Choroid plexus epithelial cell (primary cell): Measurements from ENCODE around the gene LINC01488.

Experiments
- DNase-seq: peaks from one replicate; pipeline ENCODE4 v3.0.0-alpha.2; 2010; ENCODE audit warnings: low read depth
- H3K4me3 ChIP-seq: 2 replicates; pipeline ENCODE4 v1.5.1; 2011; ENCODE audit warnings: low read depth, mild to moderate bottlenecking, control low read depth, low read length, moderate library complexity
- CTCF ChIP-seq: conservative IDR thresholded peaks from 2 replicates; pipeline ENCODE4 v1.5.1; 2011; ENCODE audit warnings: low read depth, mild to moderate bottlenecking, control low read depth, inconsistent platforms, low read length, moderate library complexity

Gene LINC01488

DNA sequence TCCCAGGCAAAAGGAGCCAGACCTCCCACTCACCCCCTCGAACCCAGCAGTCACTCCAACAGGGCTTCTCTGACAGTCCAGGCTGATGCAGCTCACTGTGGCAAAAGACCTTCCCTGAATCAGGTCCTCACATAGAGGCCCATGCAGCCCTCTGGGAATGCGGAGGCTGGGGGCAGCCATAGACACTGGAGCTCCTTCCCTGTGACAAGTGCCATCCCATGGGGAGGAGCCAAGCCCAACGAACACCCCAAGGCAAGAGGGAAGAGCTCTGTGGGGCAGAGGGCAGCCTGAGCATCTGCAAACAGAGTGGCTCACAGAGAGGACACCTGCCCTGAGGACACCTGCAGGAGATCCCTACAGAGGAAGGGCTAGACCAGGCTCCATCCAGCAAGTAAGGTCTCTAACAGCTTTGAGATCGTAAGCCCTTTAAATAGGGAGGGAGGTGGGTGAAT is at the start of gene LINC01488:
LINC01488 (plus strand) TSS at position 271 of the 452 bp plus-strand sequence.
- TF ChIP-seq CTCF = no peak
- DNase-seq = no peak
- H3K4me3 ChIP-seq = no peak within 1 kb of the TSS

DNA sequence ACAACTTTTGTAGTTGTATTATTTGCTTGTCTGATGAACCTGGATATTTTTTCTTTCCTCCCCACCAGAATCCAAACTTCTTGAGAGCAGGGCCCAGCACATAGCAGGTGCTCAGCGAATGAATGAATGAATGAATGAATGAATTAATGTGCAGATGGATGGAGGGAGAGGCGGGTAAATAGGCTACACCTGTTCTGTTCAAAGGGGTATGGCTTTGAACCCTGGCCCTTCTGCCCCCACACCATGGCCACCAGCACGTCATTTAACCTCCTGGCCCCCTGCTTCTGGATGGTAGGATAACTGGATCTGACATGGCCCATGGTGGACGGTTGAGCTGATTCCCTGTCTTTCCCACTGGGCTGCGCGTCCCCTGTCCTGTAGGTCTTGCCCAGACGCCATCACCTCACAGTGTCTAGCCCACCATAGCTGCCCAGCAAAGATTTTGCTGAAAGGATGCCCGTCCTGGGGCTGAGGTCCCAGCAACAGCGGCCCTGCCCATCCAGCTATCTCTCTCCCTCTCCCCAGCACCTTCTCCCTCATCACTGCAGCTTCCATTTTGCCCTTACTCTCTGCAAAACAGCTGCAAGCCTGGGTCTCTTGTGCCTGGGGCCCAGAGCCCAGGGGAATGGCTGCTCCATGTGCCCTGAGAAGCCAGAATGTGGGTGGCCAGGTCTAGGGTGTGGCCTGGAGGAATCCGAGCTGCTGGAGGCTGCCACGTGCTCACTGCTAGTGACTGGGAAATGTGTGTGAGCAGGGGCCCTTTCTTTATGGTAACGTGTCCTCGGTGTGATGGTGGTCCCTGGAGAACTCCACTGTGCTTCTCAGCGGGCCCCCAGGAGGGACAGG is 49.3 kb upstream of the LINC01488 start:
- no peak overlapping the region for H3K4me3 ChIP-seq
- no peak for DNase-seq
- TF ChIP-seq CTCF = no peak

DNA sequence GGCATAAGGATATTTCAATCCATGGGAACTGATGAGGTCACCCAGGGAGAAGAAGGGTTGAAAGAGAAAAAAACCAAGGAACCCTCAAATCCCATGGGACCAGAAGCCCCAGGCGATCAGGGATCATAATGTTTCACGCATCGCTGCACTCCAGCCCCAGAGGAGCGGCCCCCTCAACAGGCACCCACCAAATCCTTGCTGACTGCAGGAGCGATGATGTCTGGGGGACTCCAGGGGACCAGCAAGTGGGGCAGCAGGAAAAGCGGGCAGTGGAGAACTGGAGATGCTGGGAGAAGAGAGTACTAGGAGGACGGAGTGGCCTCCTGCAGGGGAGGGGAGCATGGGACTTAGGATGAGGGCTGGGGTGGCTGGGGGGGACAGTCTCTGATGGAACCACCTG is 47.7 kb upstream of the LINC01488 start:
- no peak for TF ChIP-seq CTCF
- no peak for DNase-seq
- no peak overlapping the region for H3K4me3 ChIP-seq

- no peak for DNase-seq
- TF ChIP-seq CTCF = no peak
These were observed 47.0 kb upstream of the LINC01488 start for GRCh38 chr11:69434471-69434931.

DNA sequence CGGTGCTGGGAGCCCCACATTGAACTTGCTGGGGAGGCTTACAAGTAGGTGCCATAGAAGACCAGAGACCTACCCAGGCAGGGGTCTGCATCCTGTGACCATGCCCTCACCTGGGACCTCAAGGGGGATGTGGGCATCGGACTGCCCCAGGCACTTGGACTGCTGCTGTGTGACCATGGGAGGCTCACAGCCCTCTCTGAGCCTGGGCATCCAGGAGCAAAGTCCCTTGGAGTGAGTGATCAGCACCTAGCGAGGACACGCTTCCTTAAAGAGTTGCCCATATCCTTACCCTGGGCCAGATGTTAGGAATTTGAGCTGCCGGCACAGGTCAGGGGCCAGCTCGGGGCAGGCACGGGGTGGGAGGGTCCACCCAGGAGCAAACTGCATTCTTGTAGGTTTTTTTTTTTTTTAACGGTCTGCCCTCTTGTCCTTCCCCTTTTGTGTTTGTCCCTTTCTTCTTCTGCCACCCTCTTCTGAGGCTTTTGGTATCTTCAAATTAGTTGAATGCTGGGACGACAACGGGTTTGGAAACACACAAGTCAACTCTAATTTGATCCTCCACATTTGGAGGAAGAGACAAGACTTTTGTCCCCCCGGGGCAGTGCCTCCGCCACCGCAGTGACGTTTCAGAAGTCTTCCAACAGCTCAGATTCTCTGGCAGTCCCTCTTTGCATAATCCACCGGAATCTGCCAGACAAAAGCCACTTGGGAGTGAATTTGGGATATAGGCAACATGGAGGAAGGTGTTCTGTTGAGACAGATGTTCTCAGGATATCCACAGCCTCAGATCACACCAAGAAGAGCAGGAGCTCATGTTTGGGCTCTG is 46.1 kb upstream of the LINC01488 start:
- H3K4me3 ChIP-seq = no peak overlapping the region
- TF ChIP-seq CTCF = no peak
- DNase-seq = no peak

More at GRCh38 chr11:69434471-69434931, 47.0 kb upstream of the LINC01488 start:
- H3K4me3 ChIP-seq = no peak overlapping the region

DNA sequence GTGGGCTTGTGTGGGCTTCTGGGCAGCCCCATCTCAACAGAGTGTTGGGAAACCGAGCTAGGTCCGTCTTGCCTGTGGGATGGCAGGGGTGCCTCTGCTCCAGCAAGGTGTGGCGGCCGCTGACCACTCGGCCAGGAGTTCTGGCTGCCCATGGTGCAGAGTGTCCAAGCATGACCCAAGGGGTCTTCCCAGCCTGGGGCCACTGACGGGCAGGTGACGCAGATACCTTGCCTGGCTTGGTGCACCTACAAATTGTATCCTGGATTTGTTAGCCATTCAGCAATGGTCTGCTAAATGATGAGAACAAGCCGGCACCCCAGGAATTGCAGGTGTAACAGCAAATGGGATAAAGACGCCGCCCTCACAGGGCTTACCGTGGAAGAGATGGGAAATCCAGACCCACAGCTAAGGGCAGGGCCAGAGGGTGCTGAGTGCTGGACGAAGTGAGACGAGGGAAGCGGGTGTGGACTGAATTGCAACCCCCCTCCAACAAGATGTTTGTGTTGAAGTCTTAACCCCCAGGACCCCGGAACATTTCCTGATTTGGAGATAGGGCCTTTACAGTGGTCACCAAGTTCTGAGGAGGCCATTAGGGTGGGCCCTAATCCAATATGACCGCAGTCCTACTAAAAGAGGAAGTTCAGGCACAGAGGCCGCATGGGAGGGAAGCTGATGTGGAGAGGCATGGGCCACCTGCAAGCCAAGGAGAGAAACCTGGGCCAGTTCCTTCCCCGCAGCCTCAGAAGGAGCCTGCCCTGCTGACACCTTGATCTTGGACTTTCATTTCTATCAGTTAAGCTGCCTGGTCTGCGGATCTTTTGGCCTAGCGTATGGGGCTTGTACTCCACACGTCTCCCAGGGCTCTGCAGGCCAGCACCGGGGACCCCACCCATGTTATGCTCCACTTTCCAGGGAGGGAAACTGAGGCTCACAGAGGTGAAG is 45.2 kb upstream of the LINC01488 start:
- no peak overlapping the region for H3K4me3 ChIP-seq
- DNase-seq = no peak
- TF ChIP-seq CTCF = no peak
